ENCODE data around the gene TTYH1.

DNA sequence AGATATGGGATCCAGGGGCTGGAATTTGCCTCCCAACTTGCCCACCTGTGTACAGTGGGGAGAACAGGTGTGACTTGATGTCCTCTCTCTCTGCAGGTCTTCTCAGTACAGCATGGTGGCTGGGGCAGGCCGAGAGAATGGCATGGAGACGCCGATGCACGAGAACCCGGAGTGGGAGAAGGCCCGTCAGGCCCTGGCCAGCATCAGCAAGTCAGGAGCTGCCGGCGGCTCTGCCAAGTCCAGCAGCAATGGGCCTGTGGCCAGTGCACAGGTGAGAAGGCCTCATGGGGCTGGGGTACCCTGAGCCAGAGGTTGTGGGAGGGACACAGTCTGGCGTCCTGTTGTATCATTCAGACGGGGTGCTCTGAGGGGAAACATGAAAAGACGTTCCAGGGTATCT is 36.7 kb downstream of the TTYH1 start:
- TF ChIP-seq, protein P1, sequence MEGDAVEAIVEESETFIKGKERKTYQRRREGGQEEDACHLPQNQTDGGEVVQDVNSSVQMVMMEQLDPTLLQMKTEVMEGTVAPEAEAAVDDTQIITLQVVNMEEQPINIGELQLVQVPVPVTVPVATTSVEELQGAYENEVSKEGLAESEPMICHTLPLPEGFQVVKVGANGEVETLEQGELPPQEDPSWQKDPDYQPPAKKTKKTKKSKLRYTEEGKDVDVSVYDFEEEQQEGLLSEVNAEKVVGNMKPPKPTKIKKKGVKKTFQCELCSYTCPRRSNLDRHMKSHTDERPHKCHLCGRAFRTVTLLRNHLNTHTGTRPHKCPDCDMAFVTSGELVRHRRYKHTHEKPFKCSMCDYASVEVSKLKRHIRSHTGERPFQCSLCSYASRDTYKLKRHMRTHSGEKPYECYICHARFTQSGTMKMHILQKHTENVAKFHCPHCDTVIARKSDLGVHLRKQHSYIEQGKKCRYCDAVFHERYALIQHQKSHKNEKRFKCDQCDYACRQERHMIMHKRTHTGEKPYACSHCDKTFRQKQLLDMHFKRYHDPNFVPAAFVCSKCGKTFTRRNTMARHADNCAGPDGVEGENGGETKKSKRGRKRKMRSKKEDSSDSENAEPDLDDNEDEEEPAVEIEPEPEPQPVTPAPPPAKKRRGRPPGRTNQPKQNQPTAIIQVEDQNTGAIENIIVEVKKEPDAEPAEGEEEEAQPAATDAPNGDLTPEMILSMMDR (IDR thresholded peaks at IDR 0.05) = no peak
- TF ChIP-seq SMC3 (IDR thresholded peaks at IDR 0.05) = no peak
